ENCODE results near the gene GSK3A.

DNA sequence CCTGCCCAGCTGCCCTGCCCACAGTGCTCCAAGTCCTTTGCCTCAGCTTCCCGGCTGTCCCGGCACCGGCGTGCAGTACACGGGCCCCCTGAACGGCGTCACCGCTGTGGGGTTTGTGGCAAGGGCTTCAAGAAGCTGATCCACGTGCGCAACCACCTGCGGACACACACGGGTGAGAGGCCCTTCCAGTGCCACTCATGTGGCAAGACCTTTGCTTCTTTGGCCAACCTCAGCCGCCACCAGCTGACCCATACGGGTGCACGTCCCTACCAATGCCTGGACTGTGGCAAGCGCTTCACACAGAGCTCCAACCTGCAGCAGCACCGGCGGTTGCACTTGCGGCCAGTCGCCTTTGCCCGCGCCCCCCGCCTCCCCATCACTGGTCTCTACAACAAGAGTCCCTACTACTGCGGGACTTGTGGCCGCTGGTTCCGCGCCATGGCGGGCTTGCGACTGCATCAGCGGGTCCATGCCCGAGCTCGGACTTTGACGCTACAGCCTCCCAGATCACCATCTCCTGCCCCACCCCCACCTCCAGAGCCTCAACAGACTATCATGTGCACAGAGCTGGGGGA, 16.6 kb downstream of the GSK3A start:
- TF ChIP-seq, protein P1, sequence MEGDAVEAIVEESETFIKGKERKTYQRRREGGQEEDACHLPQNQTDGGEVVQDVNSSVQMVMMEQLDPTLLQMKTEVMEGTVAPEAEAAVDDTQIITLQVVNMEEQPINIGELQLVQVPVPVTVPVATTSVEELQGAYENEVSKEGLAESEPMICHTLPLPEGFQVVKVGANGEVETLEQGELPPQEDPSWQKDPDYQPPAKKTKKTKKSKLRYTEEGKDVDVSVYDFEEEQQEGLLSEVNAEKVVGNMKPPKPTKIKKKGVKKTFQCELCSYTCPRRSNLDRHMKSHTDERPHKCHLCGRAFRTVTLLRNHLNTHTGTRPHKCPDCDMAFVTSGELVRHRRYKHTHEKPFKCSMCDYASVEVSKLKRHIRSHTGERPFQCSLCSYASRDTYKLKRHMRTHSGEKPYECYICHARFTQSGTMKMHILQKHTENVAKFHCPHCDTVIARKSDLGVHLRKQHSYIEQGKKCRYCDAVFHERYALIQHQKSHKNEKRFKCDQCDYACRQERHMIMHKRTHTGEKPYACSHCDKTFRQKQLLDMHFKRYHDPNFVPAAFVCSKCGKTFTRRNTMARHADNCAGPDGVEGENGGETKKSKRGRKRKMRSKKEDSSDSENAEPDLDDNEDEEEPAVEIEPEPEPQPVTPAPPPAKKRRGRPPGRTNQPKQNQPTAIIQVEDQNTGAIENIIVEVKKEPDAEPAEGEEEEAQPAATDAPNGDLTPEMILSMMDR (IDR thresholded peaks at IDR 0.05; ENCODE audit: low read depth, low read length), result no peak
- no peak for TF ChIP-seq EZH2phosphoT487 (IDR thresholded peaks at IDR 0.05; ENCODE audit: low read depth)
